K562 (cell line): Measurements from ENCODE around the gene ENO2. TPM values are rescaled to one million over a fixed set of nuclear protein-coding genes. Genes with fewer than 3 reads are reported as not detected.

Experiments
- ATF2 ChIP-seq: sonication (generic); formaldehyde crosslinking; IDR thresholded peaks from 2 replicates; pipeline ENCODE4 v1.8.1; 2022; ENCODE audit warnings: missing genetic modification reagents
- ATF6 ChIP-seq: sonication (generic); formaldehyde crosslinking; IDR thresholded peaks from 2 replicates; pipeline ENCODE4 v1.4.0; 2020; ENCODE audit warnings: mild to moderate bottlenecking, missing genetic modification reagents
- CREB1 ChIP-seq, 2 experiments: sonication (generic) in 1 of 2; formaldehyde crosslinking in 1 of 2; IDR thresholded peaks; 2 replicates each; pipeline versions ENCODE4 v1.6.1 to v1.8.0; 2012 to 2022; ENCODE audit warnings: inconsistent platforms in 1 of 2, mild to moderate bottlenecking in 1 of 2, missing genetic modification reagents in 1 of 2, moderate library complexity in 1 of 2
- FOXK1 ChIP-seq: sonication (generic); formaldehyde crosslinking; IDR thresholded peaks from 2 replicates; pipeline ENCODE4 v1.8.0; 2022; ENCODE audit warnings: missing genetic modification reagents, mild to moderate bottlenecking, borderline replicate concordance
- HNRNPL ChIP-seq: fragments of 200-400 bp; formaldehyde crosslinking; IDR thresholded peaks from 2 replicates; pipeline ENCODE4 v1.6.1; 2017; ENCODE audit warnings: low read depth, mild to moderate bottlenecking, low read length
- RREB1 ChIP-seq: fragments of 250-450 bp; sonication (Bioruptor Pico); IDR thresholded peaks from 2 replicates; pipeline ENCODE4 v1.4.0; 2020
- polyA plus RNA-seq, 8 experiments: library from polyadenylated mRNA; depleted of rRNA in 4 of 8; stranded (reverse) in 5 of 8; unstranded in 3 of 8; fragments of >200 nt; fragmentation: Nextera tagmentation in 2 of 8; fragmentation: Illumina TruSeq in 1 of 8; extraction: Ambion mirVana in 2 of 8; extraction: Trizol in 1 of 8; gene quantifications; 2 replicates each; pipeline versions ENCODE4 v1.2.1 to v1.2.3, GENCODE V29; 2011 to 2014; ENCODE audit warnings: inconsistent platforms in 1 of 8, missing spikeins in 1 of 8
- total RNA-seq, 7 experiments: library from RNA; depleted of rRNA in 6 of 7; stranded (reverse); fragments of >200 nt in 6 of 7; fragmentation: Illumina TruSeq in 2 of 7; extraction: Trizol in 2 of 7; gene quantifications; 2 replicates each; pipeline versions ENCODE4 v1.2.1 to v1.2.3, GENCODE V29; 2011 to 2021; ENCODE audit warnings: low replicate concordance in 1 of 7
- TF ChIP-seq, protein P1 (sequence below): fragments of 200-800 bp; sonication (Bioruptor generic); IDR thresholded peaks from 2 replicates; pipeline ENCODE4 v1.6.1; 2016; ENCODE audit warnings: missing genetic modification characterization, missing compliant biosample characterization

Gene ENO2
- total and polyA plus RNA-seq, 9 of the 15 experiments (the other 6 are each of a cell fraction or from before 2014, with no cell fraction given): 10.9 to 43.3 (median 21.0) TPM

DNA sequence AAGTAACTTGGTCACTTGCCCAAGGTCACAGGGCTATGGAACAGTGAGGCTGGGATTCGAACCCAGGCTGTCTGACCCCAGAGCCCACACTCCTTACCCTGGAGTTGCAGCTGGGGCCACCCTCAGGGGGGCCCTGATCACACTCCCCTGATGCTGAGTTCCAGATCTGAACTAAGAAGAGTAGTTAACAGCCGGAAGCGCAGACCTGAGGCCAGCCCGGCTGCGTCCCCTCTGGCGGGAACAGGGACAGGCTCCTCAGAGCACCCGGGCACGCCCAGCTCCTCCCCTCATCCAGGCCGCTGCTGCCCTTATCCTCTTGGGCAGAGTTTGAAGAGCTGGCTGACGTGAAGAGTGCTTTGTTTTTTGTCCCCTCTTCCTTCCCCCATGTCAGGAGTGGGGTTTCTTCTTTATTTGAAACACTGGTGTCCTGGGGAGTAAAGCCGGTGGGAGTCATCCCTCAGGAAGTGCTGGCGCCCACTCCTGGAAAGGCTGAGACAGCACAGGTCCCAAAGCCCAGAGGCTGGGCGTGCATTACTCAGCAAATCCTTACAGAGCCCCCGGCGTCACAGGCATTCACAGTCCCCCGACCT lies 47.4 kb downstream of the ENO2 start (continued):
- TF ChIP-seq, protein P1, sequence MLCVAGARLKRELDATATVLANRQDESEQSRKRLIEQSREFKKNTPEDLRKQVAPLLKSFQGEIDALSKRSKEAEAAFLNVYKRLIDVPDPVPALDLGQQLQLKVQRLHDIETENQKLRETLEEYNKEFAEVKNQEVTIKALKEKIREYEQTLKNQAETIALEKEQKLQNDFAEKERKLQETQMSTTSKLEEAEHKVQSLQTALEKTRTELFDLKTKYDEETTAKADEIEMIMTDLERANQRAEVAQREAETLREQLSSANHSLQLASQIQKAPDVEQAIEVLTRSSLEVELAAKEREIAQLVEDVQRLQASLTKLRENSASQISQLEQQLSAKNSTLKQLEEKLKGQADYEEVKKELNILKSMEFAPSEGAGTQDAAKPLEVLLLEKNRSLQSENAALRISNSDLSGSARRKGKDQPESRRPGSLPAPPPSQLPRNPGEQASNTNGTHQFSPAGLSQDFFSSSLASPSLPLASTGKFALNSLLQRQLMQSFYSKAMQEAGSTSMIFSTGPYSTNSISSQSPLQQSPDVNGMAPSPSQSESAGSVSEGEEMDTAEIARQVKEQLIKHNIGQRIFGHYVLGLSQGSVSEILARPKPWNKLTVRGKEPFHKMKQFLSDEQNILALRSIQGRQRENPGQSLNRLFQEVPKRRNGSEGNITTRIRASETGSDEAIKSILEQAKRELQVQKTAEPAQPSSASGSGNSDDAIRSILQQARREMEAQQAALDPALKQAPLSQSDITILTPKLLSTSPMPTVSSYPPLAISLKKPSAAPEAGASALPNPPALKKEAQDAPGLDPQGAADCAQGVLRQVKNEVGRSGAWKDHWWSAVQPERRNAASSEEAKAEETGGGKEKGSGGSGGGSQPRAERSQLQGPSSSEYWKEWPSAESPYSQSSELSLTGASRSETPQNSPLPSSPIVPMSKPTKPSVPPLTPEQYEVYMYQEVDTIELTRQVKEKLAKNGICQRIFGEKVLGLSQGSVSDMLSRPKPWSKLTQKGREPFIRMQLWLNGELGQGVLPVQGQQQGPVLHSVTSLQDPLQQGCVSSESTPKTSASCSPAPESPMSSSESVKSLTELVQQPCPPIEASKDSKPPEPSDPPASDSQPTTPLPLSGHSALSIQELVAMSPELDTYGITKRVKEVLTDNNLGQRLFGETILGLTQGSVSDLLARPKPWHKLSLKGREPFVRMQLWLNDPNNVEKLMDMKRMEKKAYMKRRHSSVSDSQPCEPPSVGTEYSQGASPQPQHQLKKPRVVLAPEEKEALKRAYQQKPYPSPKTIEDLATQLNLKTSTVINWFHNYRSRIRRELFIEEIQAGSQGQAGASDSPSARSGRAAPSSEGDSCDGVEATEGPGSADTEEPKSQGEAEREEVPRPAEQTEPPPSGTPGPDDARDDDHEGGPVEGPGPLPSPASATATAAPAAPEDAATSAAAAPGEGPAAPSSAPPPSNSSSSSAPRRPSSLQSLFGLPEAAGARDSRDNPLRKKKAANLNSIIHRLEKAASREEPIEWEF (CRISPR knock-in tag): no peak
- TF ChIP-seq ATF2 (CRISPR knock-in tag): no peak
- no peak for TF ChIP-seq RREB1 (CRISPR knock-in tag)
- 0 out of 2 replicates have a peak, but pooled peaks have one; percentile 6 for TF ChIP-seq CREB1 (IDR thresholded peaks at IDR 0.05)
- TF ChIP-seq CREB1 (CRISPR knock-in tag; IDR thresholded peaks at IDR 0.05): no peak
- TF ChIP-seq FOXK1 (CRISPR knock-in tag): no peak
- no peak for TF ChIP-seq HNRNPL
- no peak for TF ChIP-seq ATF6 (CRISPR knock-in tag)
